ENCODE results near the gene TNFRSF6B. TPM values are rescaled to one million over a fixed set of nuclear protein-coding genes. Genes with fewer than 3 reads are reported as not detected.
"Not testable (repeated sequence)": the region's sequence is repeated elsewhere in the genome, so short reads cannot be mapped to it uniquely, and the experiment has no call there.

Gene TNFRSF6B
- total RNA-seq, 1 donor from 2014 or later = 817 TPM

GRCh38 chr20:63663332-63664066 is 33.0 kb upstream of the TNFRSF6B start:
- TF ChIP-seq CTCF (conservative IDR thresholded peaks at IDR 0.05; ENCODE audit: low read depth, low read length) = no peak

GRCh38 chr20:63664143-63664851 is 32.2 kb upstream of the TNFRSF6B start:
- no peak for DNase-seq (ENCODE audit: low read depth)

More at GRCh38 chr20:63663332-63664066, 33.0 kb upstream of the TNFRSF6B start:
- no peak for DNase-seq (ENCODE audit: low read depth)
- no peak overlapping the region for H3K4me3 ChIP-seq (ENCODE audit: low read depth, low read length)

GRCh38 chr20:63664861-63665594 is 31.4 kb upstream of the TNFRSF6B start:
- no peak for TF ChIP-seq CTCF (conservative IDR thresholded peaks at IDR 0.05; ENCODE audit: low read depth, low read length)
- DNase-seq (ENCODE audit: low read depth) = no peak
- no peak overlapping the region for H3K4me3 ChIP-seq (ENCODE audit: low read depth, low read length)

More at GRCh38 chr20:63664143-63664851, 32.2 kb upstream of the TNFRSF6B start:
- H3K4me3 ChIP-seq (ENCODE audit: low read depth, low read length) = no peak overlapping the region
- no peak for TF ChIP-seq CTCF (conservative IDR thresholded peaks at IDR 0.05; ENCODE audit: low read depth, low read length)

DNA sequence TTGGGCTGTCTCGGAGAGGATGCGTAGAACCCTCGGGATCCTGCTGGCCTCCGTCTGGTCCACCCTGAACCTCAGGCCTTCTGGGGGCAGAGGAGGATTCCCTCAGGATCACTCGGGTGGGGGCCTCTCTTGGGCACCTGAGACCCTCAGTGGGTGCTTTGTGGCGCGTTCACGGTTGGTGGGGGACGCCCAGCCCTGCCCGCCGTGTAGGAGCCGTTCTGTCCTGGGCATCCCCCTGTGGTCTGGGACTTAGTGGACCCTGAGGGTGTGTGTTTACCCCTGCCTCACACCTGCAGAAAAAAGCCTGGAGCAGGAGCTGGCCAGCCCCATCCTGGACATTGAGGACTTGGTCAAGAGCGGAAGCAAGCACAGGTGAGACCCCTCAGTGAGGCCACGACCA is 30.7 kb upstream of the TNFRSF6B start:
- TF ChIP-seq CTCF (conservative IDR thresholded peaks at IDR 0.05; ENCODE audit: low read depth, low read length) = no peak
- no peak overlapping the region for H3K4me3 ChIP-seq (ENCODE audit: low read depth, low read length)
- DNase-seq (ENCODE audit: low read depth) = no peak

DNA sequence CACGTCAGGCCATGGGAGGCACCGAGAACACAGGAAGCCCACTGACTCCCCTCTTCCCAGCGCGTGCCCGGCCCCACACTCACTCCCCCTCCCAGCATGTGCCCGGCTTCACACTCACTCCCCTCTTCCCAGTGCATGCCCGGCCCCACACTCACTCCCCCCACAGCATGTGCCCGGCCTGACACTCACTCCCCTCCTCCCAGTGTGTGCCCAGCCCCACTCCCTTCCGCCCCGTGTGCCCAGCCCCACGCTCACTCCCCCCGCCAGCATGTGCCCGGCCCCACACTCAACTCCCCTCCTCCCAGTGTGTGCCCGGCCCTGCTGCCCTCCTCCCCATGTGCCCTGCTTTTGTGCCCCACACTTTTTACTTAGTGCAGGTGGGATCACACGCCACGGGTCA is 28.6 kb upstream of the TNFRSF6B start:
- DNase-seq (ENCODE audit: low read depth) = no peak
- H3K4me3 ChIP-seq (ENCODE audit: low read depth, low read length) = no peak overlapping the region
- no peak for TF ChIP-seq CTCF (conservative IDR thresholded peaks at IDR 0.05; ENCODE audit: low read depth, low read length)

- no peak for TF ChIP-seq CTCF (conservative IDR thresholded peaks at IDR 0.05; ENCODE audit: low read depth, low read length)
- DNase-seq (ENCODE audit: low read depth) = no peak
- no peak overlapping the region for H3K4me3 ChIP-seq (ENCODE audit: low read depth, low read length)
Measured at GRCh38 chr20:63668351-63668750, 28.1 kb upstream of the TNFRSF6B start.

DNA sequence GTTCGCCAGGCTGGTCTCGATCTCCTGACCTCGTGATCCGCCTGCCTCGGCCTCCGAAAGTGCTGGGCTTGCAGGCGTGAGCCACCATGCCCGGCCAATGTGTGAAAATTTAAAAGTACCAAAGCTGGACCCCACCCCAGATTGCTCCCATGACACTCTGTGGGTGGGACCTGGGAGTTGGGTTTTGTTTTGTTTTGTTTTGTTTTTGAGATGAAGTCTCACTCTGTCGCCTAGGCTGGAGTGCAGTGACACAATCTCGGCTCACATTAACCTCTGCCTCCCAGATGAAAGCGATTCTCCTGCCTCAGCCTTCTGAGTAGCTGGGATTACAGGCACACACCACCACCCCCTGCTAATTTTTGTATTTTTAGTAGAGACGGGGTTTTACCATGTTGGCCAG is 24.8 kb upstream of the TNFRSF6B start:
- H3K4me3 ChIP-seq (ENCODE audit: low read depth, low read length); DNase-seq (ENCODE audit: low read depth): not testable (repeated sequence)

Measured in epithelial cell of proximal tubule (primary cell).